ENCODE results near the gene PGAM5. TPM values are rescaled to one million over a fixed set of nuclear protein-coding genes. Genes with fewer than 3 reads are reported as not detected.

PGAM5 gene
- polyA plus RNA-seq, 1 of the 3 experiments (the other 2 are of a cell fraction), result 22.5 TPM

DNA sequence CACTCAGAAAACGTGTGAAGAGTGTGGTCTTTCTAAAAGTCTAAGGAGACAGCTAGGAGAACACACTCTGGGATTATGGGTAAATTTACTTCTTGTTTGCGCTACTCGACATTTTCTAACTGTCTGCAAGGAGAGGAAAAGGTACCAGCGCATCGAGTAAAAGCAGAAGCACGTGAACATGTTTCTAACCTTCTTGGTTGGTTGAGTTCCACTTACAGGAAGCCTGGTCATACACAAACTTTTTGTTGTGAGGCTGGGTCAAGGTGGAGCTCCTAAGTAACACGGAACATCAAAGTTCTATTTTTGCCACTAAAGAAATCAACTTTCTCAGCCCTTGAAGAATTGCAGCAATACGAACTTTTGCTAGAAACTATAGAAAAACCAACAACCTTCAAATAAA is 31.0 kb downstream of the PGAM5 start:
- DNase-seq, result no peak
- TF ChIP-seq FOXJ3 (CRISPR knock-in tag; IDR thresholded peaks at IDR 0.05) (no peak), YY1 (IDR thresholded peaks at IDR 0.05; ENCODE audit: low read depth) (no peak), SIN3A (IDR thresholded peaks at IDR 0.05; ENCODE audit: borderline replicate concordance, low read depth, low read length) (no peak), POLR2AphosphoS5 (IDR thresholded peaks at IDR 0.05; ENCODE audit: low read depth, low read length) (no peak), FOSL2 (IDR thresholded peaks at IDR 0.05; ENCODE audit: borderline replicate concordance, low read depth) (no peak), RAD21 (IDR thresholded peaks at IDR 0.05; ENCODE audit: low read length) (no peak), RFX5 (IDR thresholded peaks at IDR 0.05; ENCODE audit: low read length) (no peak), RCOR1 (IDR thresholded peaks at IDR 0.05; ENCODE audit: low read length) (no peak), EP300 (IDR thresholded peaks at IDR 0.05; ENCODE audit: borderline replicate concordance in 1 of 2, low read depth in 1 of 2, low read length in 1 of 2) (no peak), MEF2A (IDR thresholded peaks at IDR 0.05; ENCODE audit: borderline replicate concordance, low read depth) (no peak), ELF1 (IDR thresholded peaks at IDR 0.05) (no peak), EZH2phosphoT487 (IDR thresholded peaks at IDR 0.05; ENCODE audit: borderline replicate concordance, low read depth) (no peak), MXI1 (IDR thresholded peaks at IDR 0.05; ENCODE audit: low read depth, low read length) (no peak), NRF1 (IDR thresholded peaks at IDR 0.05; ENCODE audit: low read depth, low read length) (no peak), TCF12 (IDR thresholded peaks at IDR 0.05) (no peak)
- TF ChIP-seq, protein P1, sequence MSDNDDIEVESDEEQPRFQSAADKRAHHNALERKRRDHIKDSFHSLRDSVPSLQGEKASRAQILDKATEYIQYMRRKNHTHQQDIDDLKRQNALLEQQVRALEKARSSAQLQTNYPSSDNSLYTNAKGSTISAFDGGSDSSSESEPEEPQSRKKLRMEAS (IDR thresholded peaks at IDR 0.05; ENCODE audit: low read depth), result no peak
- TF ChIP-seq, protein P2, sequence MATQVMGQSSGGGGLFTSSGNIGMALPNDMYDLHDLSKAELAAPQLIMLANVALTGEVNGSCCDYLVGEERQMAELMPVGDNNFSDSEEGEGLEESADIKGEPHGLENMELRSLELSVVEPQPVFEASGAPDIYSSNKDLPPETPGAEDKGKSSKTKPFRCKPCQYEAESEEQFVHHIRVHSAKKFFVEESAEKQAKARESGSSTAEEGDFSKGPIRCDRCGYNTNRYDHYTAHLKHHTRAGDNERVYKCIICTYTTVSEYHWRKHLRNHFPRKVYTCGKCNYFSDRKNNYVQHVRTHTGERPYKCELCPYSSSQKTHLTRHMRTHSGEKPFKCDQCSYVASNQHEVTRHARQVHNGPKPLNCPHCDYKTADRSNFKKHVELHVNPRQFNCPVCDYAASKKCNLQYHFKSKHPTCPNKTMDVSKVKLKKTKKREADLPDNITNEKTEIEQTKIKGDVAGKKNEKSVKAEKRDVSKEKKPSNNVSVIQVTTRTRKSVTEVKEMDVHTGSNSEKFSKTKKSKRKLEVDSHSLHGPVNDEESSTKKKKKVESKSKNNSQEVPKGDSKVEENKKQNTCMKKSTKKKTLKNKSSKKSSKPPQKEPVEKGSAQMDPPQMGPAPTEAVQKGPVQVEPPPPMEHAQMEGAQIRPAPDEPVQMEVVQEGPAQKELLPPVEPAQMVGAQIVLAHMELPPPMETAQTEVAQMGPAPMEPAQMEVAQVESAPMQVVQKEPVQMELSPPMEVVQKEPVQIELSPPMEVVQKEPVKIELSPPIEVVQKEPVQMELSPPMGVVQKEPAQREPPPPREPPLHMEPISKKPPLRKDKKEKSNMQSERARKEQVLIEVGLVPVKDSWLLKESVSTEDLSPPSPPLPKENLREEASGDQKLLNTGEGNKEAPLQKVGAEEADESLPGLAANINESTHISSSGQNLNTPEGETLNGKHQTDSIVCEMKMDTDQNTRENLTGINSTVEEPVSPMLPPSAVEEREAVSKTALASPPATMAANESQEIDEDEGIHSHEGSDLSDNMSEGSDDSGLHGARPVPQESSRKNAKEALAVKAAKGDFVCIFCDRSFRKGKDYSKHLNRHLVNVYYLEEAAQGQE (IDR thresholded peaks at IDR 0.05; ENCODE audit: low read depth, low read length), result no peak
- TF ChIP-seq, protein P3, sequence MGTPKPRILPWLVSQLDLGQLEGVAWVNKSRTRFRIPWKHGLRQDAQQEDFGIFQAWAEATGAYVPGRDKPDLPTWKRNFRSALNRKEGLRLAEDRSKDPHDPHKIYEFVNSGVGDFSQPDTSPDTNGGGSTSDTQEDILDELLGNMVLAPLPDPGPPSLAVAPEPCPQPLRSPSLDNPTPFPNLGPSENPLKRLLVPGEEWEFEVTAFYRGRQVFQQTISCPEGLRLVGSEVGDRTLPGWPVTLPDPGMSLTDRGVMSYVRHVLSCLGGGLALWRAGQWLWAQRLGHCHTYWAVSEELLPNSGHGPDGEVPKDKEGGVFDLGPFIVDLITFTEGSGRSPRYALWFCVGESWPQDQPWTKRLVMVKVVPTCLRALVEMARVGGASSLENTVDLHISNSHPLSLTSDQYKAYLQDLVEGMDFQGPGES (IDR thresholded peaks at IDR 0.05; ENCODE audit: low read depth, low read length), result no peak
- TF ChIP-seq, protein P4, sequence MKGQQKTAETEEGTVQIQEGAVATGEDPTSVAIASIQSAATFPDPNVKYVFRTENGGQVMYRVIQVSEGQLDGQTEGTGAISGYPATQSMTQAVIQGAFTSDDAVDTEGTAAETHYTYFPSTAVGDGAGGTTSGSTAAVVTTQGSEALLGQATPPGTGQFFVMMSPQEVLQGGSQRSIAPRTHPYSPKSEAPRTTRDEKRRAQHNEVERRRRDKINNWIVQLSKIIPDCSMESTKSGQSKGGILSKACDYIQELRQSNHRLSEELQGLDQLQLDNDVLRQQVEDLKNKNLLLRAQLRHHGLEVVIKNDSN (IDR thresholded peaks at IDR 0.05; ENCODE audit: borderline replicate concordance, low read depth), result no peak
- peaks cover 38% of the 10 kb centered on the region; the same call in 1 of the 2 replicates for H4K20me1 ChIP-seq (ENCODE audit: insufficient read depth)
- no peak overlapping the region for H3K4me2 ChIP-seq
- peaks cover 13% of the 10 kb centered on the region for H3F3A ChIP-seq (replicated peaks; ENCODE audit: insufficient read depth)
- ChIA-PET CTCF (no interaction called here), POLR2A (no interaction called here)
- no peaks in the 10 kb centered on the region for H3K27me3 ChIP-seq (ENCODE audit: insufficient read depth)
- no peaks in the 10 kb centered on the region for H3K9me3 ChIP-seq
- H3K36me3 ChIP-seq (replicated peaks in 1 of 2; ENCODE audit: control insufficient read depth in 1 of 2, insufficient read depth in 2 of 2, low read length in 1 of 2), result peaks cover 50 to 75% of the 10 kb centered on the region in 2 experiments
- H3K9me2 ChIP-seq, result no peaks in the 10 kb centered on the region
- no peak overlapping the region for H3K4me3 ChIP-seq (ENCODE audit: low read depth in 2 of 2, low read length in 1 of 2)
- H3K9ac ChIP-seq, result no peak overlapping the region
- no peak overlapping the region for H3K27ac ChIP-seq (ENCODE audit: low read depth in 2 of 2, low read length in 1 of 2)
- H2AFZ ChIP-seq (ENCODE audit: low read depth), result no peak overlapping the region
- no peaks in the 10 kb centered on the region for H3K4me1 ChIP-seq (ENCODE audit: control insufficient read depth in 1 of 2, insufficient read depth in 2 of 2, low read depth in 1 of 2, low read length in 1 of 2)
- WGBS (ENCODE audit: low lambda C conversion rate), result 90% methylated on average over 8 of the region's 8 CpGs
- H3K79me2 ChIP-seq (ENCODE audit: insufficient read depth), result peaks cover 75% of the 10 kb centered on the region
